Suprapubic skin (tissue), 4 donors: ENCODE data around the gene SEL1L3. TPM values are rescaled to one million over a fixed set of nuclear protein-coding genes. Genes with fewer than 3 reads are reported as not detected.

Experiments
- DNase-seq, 2 donors: peaks; one replicate each; pipeline ENCODE4 v3.0.0-alpha.2; 2019; ENCODE audit warnings: low spot score in 2 of 2
- H3K27ac ChIP-seq: fragments of 200-600 bp; sonication (generic); one replicate; pipeline ENCODE4 v1.5.1; 2019
- H3K27me3 ChIP-seq: fragments of 200-600 bp; sonication (generic); one replicate; pipeline ENCODE4 v1.5.1; 2019
- H3K36me3 ChIP-seq: fragments of 200-600 bp; sonication (generic); one replicate; pipeline ENCODE4 v1.5.1; 2019
- H3K4me1 ChIP-seq: fragments of 200-600 bp; sonication (generic); one replicate; pipeline ENCODE4 v1.5.1; 2019
- H3K4me3 ChIP-seq: fragments of 200-600 bp; sonication (generic); one replicate; pipeline ENCODE4 v1.5.1; 2019; ENCODE audit warnings: mild to moderate bottlenecking
- H3K9me3 ChIP-seq: fragments of 200-600 bp; sonication (generic); one replicate; pipeline ENCODE4 v1.5.1; 2019
- EP300 ChIP-seq: sonication (generic); formaldehyde crosslinking; IDR thresholded peaks from one replicate; pipeline ENCODE4 v1.6.1; 2017; ENCODE audit warnings: antibody characterized with exemption
- POLR2A ChIP-seq, 2 donors: fragments of 450-650 bp; IDR thresholded peaks; one replicate each; pipeline ENCODE4 v1.6.1; 2017; ENCODE audit warnings: antibody characterized with exemption in 2 of 2, mild to moderate bottlenecking in 2 of 2, moderate library complexity in 2 of 2
- POLR2AphosphoS5 ChIP-seq, 3 donors: sonication (generic); formaldehyde crosslinking; IDR thresholded peaks; one replicate each; pipeline ENCODE4 v1.6.1; 2017; ENCODE audit warnings: antibody characterized with exemption in 3 of 3
- WGBS: methylation state at CpG from one replicate; pipeline ENCODE4 v1.1.5; 2018; 5-methylcytosine and 5-hydroxymethylcytosine counted together
- total RNA-seq, 4 donors: library from RNA; depleted of rRNA; stranded (reverse); fragments of >200 nt; gene quantifications; one replicate each; pipeline ENCODE4 v1.1.0, GENCODE V29; 2016
- TF ChIP-seq, protein P1 (sequence below), 2 donors: fragments of 200-600 bp in 1 of 2; fragments of 450-650 bp in 1 of 2; sonication (generic) in 1 of 2; IDR thresholded peaks; one replicate each; pipeline ENCODE4 v1.5.1; 2016 to 2019; ENCODE audit warnings: antibody characterized with exemption in 2 of 2, mild to moderate bottlenecking in 1 of 2, moderate library complexity in 1 of 2

Gene SEL1L3
- total RNA-seq, 4 donors from 2014 or later = 5.5 to 16.0 (median 12.3) TPM

DNA sequence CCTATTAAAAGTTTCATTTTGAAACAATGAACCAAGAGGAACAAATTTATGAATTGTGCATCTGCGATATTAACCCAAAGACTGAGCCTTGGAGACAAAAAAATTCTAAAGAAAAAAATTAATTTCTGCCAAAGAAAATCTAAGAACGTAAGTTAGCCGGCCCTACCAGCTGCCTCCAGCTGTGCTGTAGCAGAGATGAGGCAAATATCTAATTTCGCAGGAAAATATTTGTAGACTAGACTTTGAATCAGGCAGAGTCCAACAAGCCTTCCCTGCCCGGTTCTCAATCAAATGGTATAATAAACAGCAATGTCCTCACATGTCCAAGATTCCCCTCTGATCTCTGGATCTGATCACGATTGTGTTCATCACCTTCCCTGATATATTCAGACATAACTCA lies 30.0 kb upstream of the SEL1L3 start:
- no peaks in the 10 kb centered on the region for H3K9me3 ChIP-seq
- no peaks in the 10 kb centered on the region for H3K36me3 ChIP-seq
- H3K4me3 ChIP-seq = no peak overlapping the region
- H3K27ac ChIP-seq = no peak overlapping the region
- no peaks in the 10 kb centered on the region for H3K4me1 ChIP-seq
- no peaks in the 10 kb centered on the region for H3K27me3 ChIP-seq
- TF ChIP-seq POLR2A (IDR thresholded peaks at IDR 0.05) = no peak
- no peak for TF ChIP-seq POLR2AphosphoS5 (IDR thresholded peaks at IDR 0.05)
- TF ChIP-seq, protein P1, sequence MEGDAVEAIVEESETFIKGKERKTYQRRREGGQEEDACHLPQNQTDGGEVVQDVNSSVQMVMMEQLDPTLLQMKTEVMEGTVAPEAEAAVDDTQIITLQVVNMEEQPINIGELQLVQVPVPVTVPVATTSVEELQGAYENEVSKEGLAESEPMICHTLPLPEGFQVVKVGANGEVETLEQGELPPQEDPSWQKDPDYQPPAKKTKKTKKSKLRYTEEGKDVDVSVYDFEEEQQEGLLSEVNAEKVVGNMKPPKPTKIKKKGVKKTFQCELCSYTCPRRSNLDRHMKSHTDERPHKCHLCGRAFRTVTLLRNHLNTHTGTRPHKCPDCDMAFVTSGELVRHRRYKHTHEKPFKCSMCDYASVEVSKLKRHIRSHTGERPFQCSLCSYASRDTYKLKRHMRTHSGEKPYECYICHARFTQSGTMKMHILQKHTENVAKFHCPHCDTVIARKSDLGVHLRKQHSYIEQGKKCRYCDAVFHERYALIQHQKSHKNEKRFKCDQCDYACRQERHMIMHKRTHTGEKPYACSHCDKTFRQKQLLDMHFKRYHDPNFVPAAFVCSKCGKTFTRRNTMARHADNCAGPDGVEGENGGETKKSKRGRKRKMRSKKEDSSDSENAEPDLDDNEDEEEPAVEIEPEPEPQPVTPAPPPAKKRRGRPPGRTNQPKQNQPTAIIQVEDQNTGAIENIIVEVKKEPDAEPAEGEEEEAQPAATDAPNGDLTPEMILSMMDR (IDR thresholded peaks at IDR 0.05) = no peak
- TF ChIP-seq EP300 = no peak
- 89% methylated on average over 6 of the region's 6 CpGs for WGBS
- DNase-seq = no peak

DNA sequence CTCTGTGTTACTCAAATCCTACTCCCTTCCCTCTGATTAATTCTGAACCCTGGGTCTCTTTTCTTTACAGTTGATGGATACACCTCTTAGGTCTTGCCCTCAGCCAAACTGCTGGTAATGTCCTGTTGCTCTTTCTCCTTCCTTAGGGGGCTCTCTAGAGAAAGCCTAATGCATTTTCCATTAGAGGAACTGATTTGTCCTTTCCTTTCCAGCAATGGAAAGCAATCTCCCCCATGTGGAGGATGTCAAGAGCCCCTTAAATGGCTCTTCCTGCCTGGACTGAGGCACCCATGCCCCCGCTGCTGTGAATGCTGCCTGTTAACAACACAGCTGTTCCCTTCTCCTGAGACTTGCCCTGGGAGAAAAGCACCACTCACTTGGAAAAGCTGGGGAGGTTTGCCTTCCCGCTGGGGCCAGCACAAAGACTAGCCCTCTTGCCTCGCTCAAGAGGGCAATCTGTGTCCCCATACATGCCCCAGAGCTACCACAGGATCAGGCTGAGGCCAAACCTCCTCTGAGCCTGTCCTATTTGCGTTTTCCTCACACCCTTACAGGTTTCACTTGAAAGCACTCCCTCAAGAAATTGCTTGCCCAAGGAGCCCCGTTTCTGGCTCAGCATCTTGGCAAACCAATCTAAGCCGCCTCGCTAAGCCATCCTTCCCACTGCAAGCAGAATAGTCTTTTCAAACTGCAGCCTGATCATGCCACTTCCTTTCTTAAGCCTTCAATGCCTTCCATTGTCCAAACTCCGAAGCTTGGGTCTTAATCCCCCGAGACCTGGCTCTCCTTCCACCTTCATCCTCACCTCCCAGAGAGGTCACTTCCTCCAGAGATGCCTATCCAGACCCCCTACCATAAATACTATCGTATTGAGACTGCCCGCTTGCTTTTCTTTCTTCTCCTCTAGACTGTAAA lies 28.0 kb upstream of the SEL1L3 start:
- WGBS = 58% methylated on average over 11 of the region's 11 CpGs
- no peak for TF ChIP-seq POLR2A (IDR thresholded peaks at IDR 0.05)
- TF ChIP-seq, protein P1 (IDR thresholded peaks at IDR 0.05) = no peak
- TF ChIP-seq EP300 = no peak
- TF ChIP-seq POLR2AphosphoS5 (IDR thresholded peaks at IDR 0.05) = no peak
- no peak overlapping the region for H3K4me3 ChIP-seq
- DNase-seq = no peak
- no peaks in the 10 kb centered on the region for H3K36me3 ChIP-seq
- H3K4me1 ChIP-seq = no peaks in the 10 kb centered on the region
- no peak overlapping the region for H3K27ac ChIP-seq
- no peaks in the 10 kb centered on the region for H3K27me3 ChIP-seq
- H3K9me3 ChIP-seq = no peaks in the 10 kb centered on the region

DNA sequence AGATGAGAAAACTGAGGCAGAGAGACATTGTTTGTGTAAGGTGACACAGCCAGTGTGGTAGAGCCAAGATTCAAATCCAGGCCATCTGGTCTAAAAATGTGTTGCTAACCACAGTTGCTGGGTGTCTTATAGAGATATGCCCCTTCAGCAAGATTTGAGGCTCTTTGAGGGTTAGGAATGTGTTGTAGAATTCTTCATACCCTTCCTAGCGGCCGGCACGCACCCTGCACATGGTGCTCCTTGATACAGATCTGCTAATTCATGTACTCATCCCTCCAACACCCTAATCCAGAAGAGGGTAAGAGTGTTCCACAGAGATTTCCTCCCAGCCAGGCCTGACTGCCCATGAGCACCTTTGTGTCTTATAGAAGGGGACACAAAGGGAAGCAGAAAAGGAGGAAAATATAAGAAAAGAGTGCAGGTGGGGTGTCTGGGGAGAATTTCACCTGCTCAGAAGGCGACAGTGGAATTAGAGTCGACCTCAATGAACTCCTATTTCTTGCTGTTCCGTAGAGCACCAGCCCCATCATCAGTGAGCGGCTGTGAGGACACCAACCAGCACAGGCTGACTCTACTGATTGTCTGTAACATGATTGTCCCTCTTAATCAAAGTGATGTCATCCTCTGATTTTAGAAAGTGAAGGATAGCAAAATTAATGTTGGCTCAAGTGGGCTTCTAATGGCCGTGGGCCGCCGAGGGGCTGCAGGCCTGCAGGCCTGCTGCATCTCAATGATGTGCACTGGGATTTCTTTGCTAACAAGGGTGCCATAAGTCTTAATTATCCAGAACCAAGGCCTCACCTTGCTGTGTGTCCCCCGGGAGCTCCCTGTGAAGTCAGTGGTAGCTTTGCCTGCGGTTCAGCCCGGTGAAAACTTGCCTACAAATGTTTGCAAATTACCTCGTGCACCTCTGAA lies 27.1 kb upstream of the SEL1L3 start:
- 85% methylated on average over 14 of the region's 14 CpGs for WGBS

DNA sequence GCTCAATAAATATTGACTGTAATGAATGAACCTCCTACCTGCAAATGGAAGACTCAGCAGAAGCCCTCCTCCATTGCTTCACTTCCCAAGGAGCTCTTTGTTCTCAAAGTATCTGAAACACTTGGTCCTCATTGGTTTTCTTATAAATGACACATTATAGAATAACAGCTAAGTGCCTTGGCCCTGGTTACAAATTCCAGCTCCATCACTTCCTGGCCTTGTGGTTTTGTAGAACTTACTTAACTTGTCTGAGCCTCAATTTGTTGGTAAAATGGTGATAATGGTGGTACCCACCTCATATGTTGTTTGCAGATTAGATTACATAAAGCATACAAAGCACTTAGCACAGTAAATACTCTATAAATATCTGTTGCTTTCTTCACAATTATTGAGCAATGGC lies 26.0 kb upstream of the SEL1L3 start:
- Histone ChIP-seq H3K9me3 (no peaks in the 10 kb centered on the region), H3K36me3 (no peaks in the 10 kb centered on the region), H3K4me3 (no peak overlapping the region), H3K27ac (no peak overlapping the region), H3K27me3 (no peaks in the 10 kb centered on the region), H3K4me1 (no peaks in the 10 kb centered on the region)
- TF ChIP-seq POLR2A (IDR thresholded peaks at IDR 0.05) (no peak), EP300 (no peak), POLR2AphosphoS5 (IDR thresholded peaks at IDR 0.05) (no peak)
- TF ChIP-seq, protein P1 (IDR thresholded peaks at IDR 0.05) = no peak
- DNase-seq = no peak

More for the DNA sequence above, 27.1 kb upstream of the SEL1L3 start:
- Histone ChIP-seq H3K36me3 (no peaks in the 10 kb centered on the region), H3K9me3 (no peaks in the 10 kb centered on the region), H3K27me3 (no peaks in the 10 kb centered on the region), H3K4me3 (no peak overlapping the region), H3K4me1 (no peaks in the 10 kb centered on the region), H3K27ac (no peak overlapping the region)
- TF ChIP-seq, protein P1 (IDR thresholded peaks at IDR 0.05) = no peak
- no peak for TF ChIP-seq POLR2A (IDR thresholded peaks at IDR 0.05)
- no peak for TF ChIP-seq EP300
- TF ChIP-seq POLR2AphosphoS5 (IDR thresholded peaks at IDR 0.05) = no peak
- no peak for DNase-seq
